ENCODE data around the gene PRICKLE4.

DNA sequence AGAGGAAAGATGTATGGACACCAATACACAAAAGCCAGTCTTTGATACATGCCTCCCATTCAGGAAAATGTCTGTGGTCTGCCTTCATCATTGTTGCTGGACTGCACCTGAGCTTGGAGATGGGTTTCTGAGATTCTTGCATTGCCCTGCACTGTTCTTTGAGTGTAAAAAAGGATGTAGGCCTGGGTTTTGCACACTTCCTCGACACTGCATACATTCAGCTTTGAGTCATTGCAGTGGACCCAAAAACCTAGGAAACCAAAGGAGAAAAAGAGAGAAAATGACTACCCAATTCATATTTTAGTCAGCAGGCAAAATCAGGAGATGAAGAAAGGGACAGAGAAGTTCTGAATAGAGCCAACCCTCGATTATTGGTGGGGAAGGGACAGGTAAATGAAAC, 15.9 kb downstream of the PRICKLE4 start:
- TF ChIP-seq, protein P1, sequence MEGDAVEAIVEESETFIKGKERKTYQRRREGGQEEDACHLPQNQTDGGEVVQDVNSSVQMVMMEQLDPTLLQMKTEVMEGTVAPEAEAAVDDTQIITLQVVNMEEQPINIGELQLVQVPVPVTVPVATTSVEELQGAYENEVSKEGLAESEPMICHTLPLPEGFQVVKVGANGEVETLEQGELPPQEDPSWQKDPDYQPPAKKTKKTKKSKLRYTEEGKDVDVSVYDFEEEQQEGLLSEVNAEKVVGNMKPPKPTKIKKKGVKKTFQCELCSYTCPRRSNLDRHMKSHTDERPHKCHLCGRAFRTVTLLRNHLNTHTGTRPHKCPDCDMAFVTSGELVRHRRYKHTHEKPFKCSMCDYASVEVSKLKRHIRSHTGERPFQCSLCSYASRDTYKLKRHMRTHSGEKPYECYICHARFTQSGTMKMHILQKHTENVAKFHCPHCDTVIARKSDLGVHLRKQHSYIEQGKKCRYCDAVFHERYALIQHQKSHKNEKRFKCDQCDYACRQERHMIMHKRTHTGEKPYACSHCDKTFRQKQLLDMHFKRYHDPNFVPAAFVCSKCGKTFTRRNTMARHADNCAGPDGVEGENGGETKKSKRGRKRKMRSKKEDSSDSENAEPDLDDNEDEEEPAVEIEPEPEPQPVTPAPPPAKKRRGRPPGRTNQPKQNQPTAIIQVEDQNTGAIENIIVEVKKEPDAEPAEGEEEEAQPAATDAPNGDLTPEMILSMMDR (IDR thresholded peaks at IDR 0.05; ENCODE audit: insufficient read depth, low read depth, low read length), result no peak
- TF ChIP-seq EZH2 (IDR thresholded peaks at IDR 0.05; ENCODE audit: insufficient read depth, low read length), result no peak

Measured in astrocyte (in vitro differentiated cells and primary cell).